GM19099 (cell line): Measurements from ENCODE around the gene ANO3.

ENCODE experiments used
- POLR2A ChIP-seq: IDR thresholded peaks from 3 replicates; pipeline ENCODE4 v1.6.1; 2011; ENCODE audit warnings: low read depth; ENCODE audit not compliant: insufficient read length; ENCODE audit errors: extremely low read depth

The ANO3 gene

GRCh38 chr11:26623076-26623659, 291.2 kb downstream of the ANO3 start:
- no peak for TF ChIP-seq POLR2A

GRCh38 chr11:26626346-26626745, 294.4 kb downstream of the ANO3 start:
- TF ChIP-seq POLR2A, result no peak

- TF ChIP-seq POLR2A, result no peak
Measured at GRCh38 chr11:26632691-26633159, 300.8 kb downstream of the ANO3 start.

GRCh38 chr11:26649884-26650283, 318.0 kb downstream of the ANO3 start:
- TF ChIP-seq POLR2A, result no peak

- TF ChIP-seq POLR2A, result no peak
Measured at GRCh38 chr11:26651916-26652315, 320.0 kb downstream of the ANO3 start.

- no peak for TF ChIP-seq POLR2A
Measured at GRCh38 chr11:26655287-26655686, 323.4 kb downstream of the ANO3 start.

DNA sequence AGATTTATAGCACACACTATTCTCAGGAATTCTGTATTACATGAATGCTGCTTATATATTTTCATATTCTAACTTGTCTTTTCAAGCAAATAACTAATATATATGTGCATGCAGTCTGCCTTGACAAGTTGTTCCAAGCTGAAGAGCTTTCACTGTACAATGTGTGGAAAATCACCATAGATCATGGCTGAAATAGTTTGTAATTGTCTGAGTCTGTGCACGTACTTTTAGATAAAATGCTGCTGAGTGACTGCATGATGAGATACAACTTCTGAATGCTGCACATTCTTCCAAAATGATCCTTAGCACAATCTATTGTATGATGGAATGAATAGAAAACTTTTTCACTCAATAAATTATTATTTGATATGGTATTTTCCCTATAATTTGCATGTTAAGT, 331.0 kb downstream of the ANO3 start:
- no peak for TF ChIP-seq POLR2A

DNA sequence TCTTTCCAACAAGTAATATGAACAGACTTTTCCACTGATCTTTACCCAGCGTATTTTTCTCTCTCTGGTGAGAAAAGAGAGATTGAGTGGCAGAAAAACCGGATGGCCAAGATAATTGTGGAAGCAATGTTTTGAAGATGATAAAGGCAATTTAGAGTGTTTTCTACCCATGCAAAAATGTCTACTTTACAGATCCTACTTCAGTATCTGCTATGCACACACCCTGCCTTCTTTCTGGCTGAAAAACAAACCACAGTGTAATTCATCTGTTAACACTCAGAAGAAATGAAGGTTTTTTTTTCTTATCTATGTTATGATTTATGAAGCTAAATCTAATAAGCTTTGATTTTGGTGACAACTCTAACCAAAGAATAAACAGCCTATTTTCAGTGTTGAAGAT, 333.1 kb downstream of the ANO3 start:
- no peak for TF ChIP-seq POLR2A

- no peak for TF ChIP-seq POLR2A
Measured at GRCh38 chr11:26665946-26666345, 334.0 kb downstream of the ANO3 start.

DNA sequence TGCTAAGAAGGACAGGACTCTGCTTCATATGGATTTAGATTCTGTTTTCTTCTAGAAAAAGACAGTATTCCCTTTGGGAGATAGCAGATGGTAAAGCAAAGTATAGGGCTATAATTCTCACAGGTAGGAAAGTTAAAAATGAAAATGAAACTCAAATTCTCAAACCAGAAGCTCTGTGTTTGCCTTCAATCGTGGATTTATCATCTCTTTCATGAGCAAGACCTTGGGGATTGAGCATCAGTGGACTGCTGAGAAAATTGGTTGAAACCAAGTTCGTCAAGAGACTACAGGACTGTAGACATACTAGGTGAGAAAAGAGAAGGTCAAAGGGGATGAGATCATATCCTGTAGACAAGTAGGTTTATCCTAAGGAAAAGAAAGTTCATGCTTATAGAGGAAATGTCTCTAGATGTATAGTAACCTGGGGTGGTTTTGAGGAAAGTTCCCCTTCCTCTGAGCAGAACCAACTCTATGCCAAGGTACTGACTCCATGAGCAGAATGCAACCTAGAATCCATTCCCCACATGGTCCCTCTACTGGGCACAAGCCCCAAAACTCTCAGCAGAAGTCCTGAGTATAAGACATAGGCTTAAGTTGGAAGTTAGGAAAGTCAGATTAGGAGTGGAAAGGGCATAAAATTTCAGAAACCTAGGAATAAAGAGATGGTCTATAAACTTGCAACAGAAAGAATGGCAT, 343.5 kb downstream of the ANO3 start:
- TF ChIP-seq POLR2A, result no peak

- TF ChIP-seq POLR2A, result no peak
Measured at GRCh38 chr11:26676641-26677040, 344.7 kb downstream of the ANO3 start.

- TF ChIP-seq POLR2A, result no peak
Measured at GRCh38 chr11:26677566-26677965, 345.6 kb downstream of the ANO3 start.

DNA sequence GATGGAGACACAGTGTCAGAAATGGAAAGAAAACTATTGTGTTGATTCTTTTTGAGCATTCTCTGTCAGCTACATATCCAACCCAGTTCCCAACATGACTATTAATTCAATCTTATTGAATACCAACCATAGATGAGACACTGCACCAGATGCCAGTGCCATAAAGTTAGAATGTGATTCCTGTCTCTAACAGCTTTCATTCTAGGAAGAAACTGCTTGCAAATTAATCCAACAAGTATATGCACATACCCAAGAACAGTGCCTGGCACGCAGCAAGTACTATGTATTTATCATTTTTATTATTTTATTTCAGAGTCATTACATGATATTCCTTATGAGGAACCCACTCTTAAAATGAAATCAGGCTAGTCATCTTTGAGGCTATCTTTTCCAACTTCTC, 355.4 kb downstream of the ANO3 start:
- no peak for TF ChIP-seq POLR2A

GRCh38 chr11:26688701-26689100, 356.8 kb downstream of the ANO3 start:
- no peak for TF ChIP-seq POLR2A

GRCh38 chr11:26696330-26696729, 364.4 kb downstream of the ANO3 start:
- TF ChIP-seq POLR2A, result no peak

DNA sequence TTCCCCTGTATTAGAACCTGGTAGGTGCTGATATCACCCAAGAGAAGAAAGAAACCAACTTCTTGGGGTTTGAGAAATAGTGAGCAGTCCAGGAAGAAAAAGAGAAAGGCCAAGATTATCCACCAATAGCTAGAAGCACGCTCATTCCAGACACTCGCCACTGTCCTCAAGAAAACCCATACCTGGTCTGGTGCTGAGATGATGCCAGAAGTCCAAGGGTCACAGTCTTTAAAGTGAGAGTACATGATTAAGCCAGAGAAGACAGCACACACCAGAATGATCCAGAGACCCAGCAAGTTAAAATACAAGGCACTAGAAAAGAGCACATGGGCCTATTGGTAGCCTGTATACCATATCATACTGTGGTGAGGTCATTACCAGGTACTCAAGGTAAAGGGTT, 366.3 kb downstream of the ANO3 start:
- TF ChIP-seq POLR2A, result no peak
